PC-3 (cell line): Measurements from ENCODE around the gene UTS2R. TPM values are rescaled to one million over a fixed set of nuclear protein-coding genes. Genes with fewer than 3 reads are reported as not detected.

Experiments used
- ATAC-seq: fragments of 200-7000 bp; cut with Tn5 transposase; 2 replicates; pipeline ENCODE4 v1.9.1; 2020; ENCODE audit warnings: mild to moderate bottlenecking, moderate library complexity
- BruUV-seq: library from RNA; stranded (reverse); fragments of 400-500 nt; replicated peaks from 2 replicates; lab custom pipeline; 2021; lab: Mats Ljungman, UMichigan
- CTCF ChIA-PET: fragments of 300-600 bp; sonication (Branson Sonifier 250); formaldehyde crosslinking; loops from one replicate; lab custom pipeline; 2022; ENCODE audit warnings: antibody characterized with exemption; lab: Charles Lee
- POLR2A ChIA-PET: fragments of 300-600 bp; sonication (Branson Sonifier 250); formaldehyde crosslinking; loops from one replicate; lab custom pipeline; 2022; ENCODE audit warnings: antibody characterized with exemption; ENCODE audit not compliant: unreplicated experiment; lab: Charles Lee
- DNase-seq: peaks from one replicate; pipeline ENCODE4 v3.0.0-alpha.2; 2015
- H2AFZ ChIP-seq: fragments of 300-600 bp; sonication (generic); 2 replicates; pipeline ENCODE4 v1.6.0; 2016; ENCODE audit warnings: antibody characterized with exemption, low read length
- H3F3A ChIP-seq: fragments of 300-600 bp; sonication (generic); one replicate; pipeline ENCODE4 v1.6.0; 2017; ENCODE audit warnings: antibody characterized with exemption, low read length, control low read depth, mild to moderate bottlenecking; ENCODE audit not compliant: unreplicated experiment
- H3K27ac ChIP-seq: fragments of 300-600 bp; sonication (generic); 2 replicates; pipeline ENCODE4 v1.5.1; 2016; ENCODE audit warnings: mild to moderate bottlenecking, low read length
- H3K27me3 ChIP-seq: fragments of 300-600 bp; sonication (generic); 2 replicates; pipeline ENCODE4 v1.6.1; 2016; ENCODE audit warnings: low read length, mixed read lengths
- H3K36me3 ChIP-seq: fragments of 300-600 bp; sonication (generic); 2 replicates; pipeline ENCODE4 v1.6.1; 2016; ENCODE audit warnings: low read depth, mixed run types, low read length, mixed read lengths
- H3K4me1 ChIP-seq: fragments of 300-600 bp; sonication (generic); 2 replicates; pipeline ENCODE4 v1.5.1; 2016; ENCODE audit warnings: low read length; ENCODE audit not compliant: insufficient read depth
- H3K4me2 ChIP-seq: fragments of 300-600 bp; sonication (generic); 2 replicates; pipeline ENCODE4 v1.6.0; 2016; ENCODE audit warnings: low read length
- H3K4me3 ChIP-seq: fragments of 300-600 bp; sonication (generic); 2 replicates; pipeline ENCODE4 v1.5.1; 2016; ENCODE audit warnings: mild to moderate bottlenecking, low read length, mixed read lengths
- H3K79me2 ChIP-seq: fragments of 300-600 bp; sonication (generic); 2 replicates; pipeline ENCODE4 v1.6.1; 2017; ENCODE audit warnings: low read length, mixed read lengths
- H3K9ac ChIP-seq: fragments of 300-600 bp; sonication (generic); 2 replicates; pipeline ENCODE4 v1.6.0; 2016; ENCODE audit warnings: mild to moderate bottlenecking, low read length
- H3K9me2 ChIP-seq: fragments of 300-600 bp; sonication (generic); replicated peaks from 2 replicates; pipeline ENCODE4 v1.6.1; 2016; ENCODE audit warnings: mixed run types, low read length, mixed read lengths
- H3K9me3 ChIP-seq: fragments of 300-600 bp; sonication (generic); 2 replicates; pipeline ENCODE4 v1.6.1; 2016; ENCODE audit warnings: low read length, mixed read lengths
- H4K20me1 ChIP-seq: fragments of 300-600 bp; sonication (generic); 2 replicates; pipeline ENCODE4 v1.6.1; 2016; ENCODE audit warnings: low read length, mixed read lengths
- CTCF ChIP-seq: fragments of 300-600 bp; sonication (generic); conservative IDR thresholded peaks from 2 replicates; pipeline ENCODE4 v1.5.1; 2017; ENCODE audit warnings: antibody characterized with exemption, low read depth, mild to moderate bottlenecking, low read length
- EZH2 ChIP-seq: fragments of 300-600 bp; sonication (generic); IDR thresholded peaks from one replicate; pipeline ENCODE4 v1.6.1; 2017; ENCODE audit warnings: antibody characterized with exemption, mild to moderate bottlenecking, low read length; ENCODE audit not compliant: unreplicated experiment
- EZH2phosphoT487 ChIP-seq: fragments of 300-600 bp; sonication (generic); IDR thresholded peaks from 2 replicates; pipeline ENCODE4 v1.6.1; 2018; ENCODE audit warnings: mild to moderate bottlenecking, antibody characterized with exemption, low read length, borderline replicate concordance
- intact Hi-C: fragments of 100-400 bp; cut with micrococcal nuclease; formaldehyde crosslinking; loops from 2 replicates; pipeline ENCODE4 v1.9.0; 2023
- total RNA-seq: library from RNA; depleted of rRNA; stranded (reverse); fragments of >200 nt; gene quantifications from 2 replicates; pipeline ENCODE4 v1.2.3, GENCODE V29; 2014

Gene UTS2R
- total RNA-seq, 1 experiment from 2014 or later: not detected

DNA sequence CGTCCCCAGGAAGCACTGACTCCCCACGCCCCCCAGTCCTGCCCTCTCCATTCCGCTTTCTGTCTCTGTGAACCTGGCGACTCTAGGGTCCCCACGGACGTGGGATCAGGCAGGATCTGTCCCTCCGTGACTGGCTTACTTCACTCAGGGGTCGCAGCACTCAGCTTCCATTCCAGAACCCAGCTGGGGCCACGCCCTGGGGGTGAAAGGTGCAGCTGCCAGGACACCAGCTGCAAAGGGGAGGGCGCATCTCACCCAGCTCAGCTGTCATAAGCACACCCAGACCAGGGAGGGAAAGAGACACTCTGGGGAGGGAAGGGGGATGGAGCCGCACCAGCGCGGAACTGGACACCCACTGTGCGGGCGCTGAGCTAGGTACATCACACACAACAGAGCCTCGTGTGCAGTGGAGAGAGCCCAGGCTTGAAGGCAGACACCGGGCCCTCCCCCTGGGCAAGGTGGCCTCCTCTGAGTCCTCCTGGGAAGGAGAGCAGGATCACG is 28.1 kb downstream of the UTS2R start:
- Histone ChIP-seq H3K4me3 (no peak overlapping the region), H3K4me2 (no peak overlapping the region), H3K27me3 (no peaks in the 10 kb centered on the region), H2AFZ (no peak overlapping the region), H3K9ac (no peak overlapping the region), H3K79me2 (no peaks in the 10 kb centered on the region), H3K9me3 (no peaks in the 10 kb centered on the region), H3K36me3 (peaks cover 2% of the 10 kb centered on the region; the same call in 1 of the 2 replicates), H4K20me1 (no peaks in the 10 kb centered on the region), H3K9me2 (no peaks in the 10 kb centered on the region), H3K4me1 (no peaks in the 10 kb centered on the region), H3F3A (no peaks in the 10 kb centered on the region), H3K27ac (no peak overlapping the region)
- POLR2A ChIA-PET: no interaction called here
- DNase-seq (no peak), ATAC-seq (no peak)
- intact Hi-C loops: no loop called here
- CTCF ChIA-PET: interaction anchor here (0.6 kb wide), 1 partner anchor 552 kb away, joined by 4 read pairs; no protein-coding TSS in a partner anchor
- no peak for TF ChIP-seq EZH2
- TF ChIP-seq EZH2phosphoT487: no peak
- no peak for TF ChIP-seq CTCF
- BruUV-seq: no TSS peak

DNA sequence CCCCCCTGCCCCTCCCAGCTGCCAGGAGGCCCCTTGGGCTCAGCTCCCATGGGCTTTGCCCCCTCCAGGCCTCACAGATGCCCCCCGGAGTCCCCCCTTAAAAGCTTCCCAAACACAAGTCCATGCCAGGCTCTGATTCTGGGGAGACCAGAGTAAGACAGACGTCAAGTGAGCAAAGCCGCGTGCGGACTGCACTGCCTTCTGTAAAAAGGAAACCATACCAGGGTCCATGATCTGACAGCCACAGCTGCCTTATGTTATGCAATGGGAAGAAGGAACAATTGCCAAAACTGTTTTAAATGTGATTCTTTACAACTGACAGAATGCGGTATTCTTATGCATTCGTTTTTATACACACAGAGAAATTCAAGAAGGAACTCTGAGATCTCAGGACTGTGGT is 28.6 kb downstream of the UTS2R start:
- Histone ChIP-seq H3F3A (no peaks in the 10 kb centered on the region), H3K36me3 (peaks cover 2% of the 10 kb centered on the region; the same call in 1 of the 2 replicates), H3K4me3 (no peak overlapping the region), H3K9me3 (no peaks in the 10 kb centered on the region), H4K20me1 (no peaks in the 10 kb centered on the region), H3K4me2 (no peak overlapping the region), H3K27me3 (no peaks in the 10 kb centered on the region), H3K9ac (no peak overlapping the region), H2AFZ (no peak overlapping the region), H3K27ac (no peak overlapping the region), H3K79me2 (no peaks in the 10 kb centered on the region), H3K4me1 (no peaks in the 10 kb centered on the region), H3K9me2 (no peaks in the 10 kb centered on the region)
- intact Hi-C loops: no loop called here
- CTCF ChIA-PET: no interaction called here
- TF ChIP-seq CTCF (no peak), EZH2phosphoT487 (no peak), EZH2 (no peak)
- ATAC-seq: no peak
- no peak for DNase-seq
- POLR2A ChIA-PET: no interaction called here
- BruUV-seq: no TSS peak

GRCh38 chr17:82400830-82401229 is 29.3 kb downstream of the UTS2R start:
- Histone ChIP-seq H3K4me1 (no peaks in the 10 kb centered on the region), H3K27me3 (no peaks in the 10 kb centered on the region), H3K9me2 (no peaks in the 10 kb centered on the region), H3K9me3 (no peaks in the 10 kb centered on the region), H2AFZ (no peak overlapping the region), H3K79me2 (no peaks in the 10 kb centered on the region), H3K27ac (no peak overlapping the region), H3F3A (no peaks in the 10 kb centered on the region), H4K20me1 (no peaks in the 10 kb centered on the region), H3K4me3 (no peak overlapping the region), H3K9ac (no peak overlapping the region), H3K36me3 (peaks cover 2% of the 10 kb centered on the region), H3K4me2 (no peak overlapping the region)
- DNase-seq (no peak), ATAC-seq (no peak)
- no peak for TF ChIP-seq EZH2phosphoT487
- no peak for TF ChIP-seq CTCF
- TF ChIP-seq EZH2: no peak
- intact Hi-C loops: no loop called here
- no TSS peak for BruUV-seq
- POLR2A ChIA-PET: no interaction called here
- CTCF ChIA-PET: no interaction called here
